T-helper 1 cell treated with Interleukin-12 subunit alpha and Interleukin-12 subunit beta and Interleukin-4 antibody, amounts not matched to agents 30 μg/mL and 1 μg/mL, for 36 hours (primary cell): ENCODE measurements around the gene ESRP2.
A peak's percentile ranks its signal among the peaks of the same experiment; 100 is the strongest.

Source experiments
- H3K27ac Mint-ChIP-seq: one replicate; pipeline ENCODE4 v1.8.0; 2021; ENCODE audit warnings: mild to moderate bottlenecking, mixed read lengths
- H3K27me3 Mint-ChIP-seq: one replicate; pipeline ENCODE4 v1.8.0; 2021; ENCODE audit warnings: low read depth, mixed read lengths
- H3K36me3 Mint-ChIP-seq: one replicate; pipeline ENCODE4 v1.8.0; 2021; ENCODE audit warnings: low read depth, mixed read lengths
- H3K4me1 Mint-ChIP-seq: one replicate; pipeline ENCODE4 v1.8.0; 2021; ENCODE audit warnings: low read depth, mixed read lengths
- H3K4me3 Mint-ChIP-seq: one replicate; pipeline ENCODE4 v1.8.0; 2021; ENCODE audit warnings: mild to moderate bottlenecking, moderate library complexity, mixed read lengths
- H3K9me3 Mint-ChIP-seq: one replicate; pipeline ENCODE4 v1.8.0; 2021; ENCODE audit warnings: mixed read lengths

The ESRP2 gene

GRCh38 chr16:68251832-68252231, 15.9 kb upstream of the ESRP2 start:
- H3K27me3 Mint-ChIP-seq, result no peaks in the 10 kb centered on the region
- H3K4me1 Mint-ChIP-seq, result peaks cover 1% of the 10 kb centered on the region
- H3K9me3 Mint-ChIP-seq, result no peaks in the 10 kb centered on the region
- H3K36me3 Mint-ChIP-seq, result peaks cover 9% of the 10 kb centered on the region
- H3K4me3 Mint-ChIP-seq, result no peak overlapping the region
- no peak overlapping the region for H3K27ac Mint-ChIP-seq

- Mint-ChIP-seq H3K9me3 (no peaks in the 10 kb centered on the region), H3K4me1 (peaks cover 7% of the 10 kb centered on the region), H3K27ac (no peak overlapping the region), H3K36me3 (peaks cover 9% of the 10 kb centered on the region), H3K27me3 (no peaks in the 10 kb centered on the region), H3K4me3 (no peak overlapping the region)
Observed at GRCh38 chr16:68250951-68251350, 15.0 kb upstream of the ESRP2 start.

- H3K27ac Mint-ChIP-seq, result no peak overlapping the region
- H3K4me3 Mint-ChIP-seq, result no peak overlapping the region
- peaks cover 17% of the 10 kb centered on the region for H3K4me1 Mint-ChIP-seq
- H3K9me3 Mint-ChIP-seq, result no peaks in the 10 kb centered on the region
- peaks cover 9% of the 10 kb centered on the region for H3K36me3 Mint-ChIP-seq
- H3K27me3 Mint-ChIP-seq, result peaks cover 3% of the 10 kb centered on the region
Observed at GRCh38 chr16:68249371-68249770, 13.4 kb upstream of the ESRP2 start.

- Mint-ChIP-seq H3K27me3 (peaks cover 3% of the 10 kb centered on the region), H3K36me3 (peaks cover 7% of the 10 kb centered on the region), H3K4me3 (no peak overlapping the region), H3K27ac (no peak overlapping the region), H3K9me3 (no peaks in the 10 kb centered on the region), H3K4me1 (peaks cover 17% of the 10 kb centered on the region)
Observed at GRCh38 chr16:68247932-68248331, 12.0 kb upstream of the ESRP2 start.

GRCh38 chr16:68247400-68247799, 11.5 kb upstream of the ESRP2 start:
- H3K4me1 Mint-ChIP-seq, result peaks cover 17% of the 10 kb centered on the region
- H3K36me3 Mint-ChIP-seq, result peaks cover 7% of the 10 kb centered on the region
- H3K27me3 Mint-ChIP-seq, result peaks cover 3% of the 10 kb centered on the region
- H3K9me3 Mint-ChIP-seq, result no peaks in the 10 kb centered on the region
- H3K27ac Mint-ChIP-seq, result no peak overlapping the region
- H3K4me3 Mint-ChIP-seq, result no peak overlapping the region

- Mint-ChIP-seq H3K9me3 (no peaks in the 10 kb centered on the region), H3K36me3 (peaks cover 7% of the 10 kb centered on the region), H3K27ac (peak overlapping the region; percentile 69), H3K27me3 (peaks cover 3% of the 10 kb centered on the region), H3K4me1 (peaks cover 17% of the 10 kb centered on the region), H3K4me3 (no peak overlapping the region)
Observed at GRCh38 chr16:68246666-68247065, 10.7 kb upstream of the ESRP2 start.

GRCh38 chr16:68246121-68246520, 10.2 kb upstream of the ESRP2 start:
- Mint-ChIP-seq H3K4me1 (peaks cover 17% of the 10 kb centered on the region), H3K36me3 (peaks cover 7% of the 10 kb centered on the region), H3K4me3 (peak overlapping the region; percentile 100), H3K27me3 (peaks cover 3% of the 10 kb centered on the region), H3K27ac (peak overlapping the region; percentile 80), H3K9me3 (no peaks in the 10 kb centered on the region)

GRCh38 chr16:68244903-68245853, 9.3 kb upstream of the ESRP2 start, which contains the start of gene PLA2G15:
PLA2G15 (plus strand) TSS chr16:68245373; CDS start chr16:68245427, 54 bp downstream.
- Mint-ChIP-seq H3K4me1 (peaks cover 17% of the 10 kb centered on the region), H3K4me3 (peak within 1 kb of the TSS; percentile 100), H3K27ac (peak within 1 kb of the TSS; percentile 81), H3K27me3 (peaks cover 3% of the 10 kb centered on the region), H3K9me3 (no peaks in the 10 kb centered on the region), H3K36me3 (peaks cover 3% of the 10 kb centered on the region)

- H3K4me1 Mint-ChIP-seq, result peaks cover 17% of the 10 kb centered on the region
- peak overlapping the region; percentile 100 for H3K4me3 Mint-ChIP-seq
- H3K36me3 Mint-ChIP-seq, result peaks cover 2% of the 10 kb centered on the region
- H3K27ac Mint-ChIP-seq, result peak overlapping the region; percentile 81
- peaks cover 3% of the 10 kb centered on the region for H3K27me3 Mint-ChIP-seq
- no peaks in the 10 kb centered on the region for H3K9me3 Mint-ChIP-seq
Observed at GRCh38 chr16:68244481-68244902, 8.6 kb upstream of the ESRP2 start.

GRCh38 chr16:68242926-68243858, 7.3 kb upstream of the ESRP2 start:
- H3K4me1 Mint-ChIP-seq, result peaks cover 19% of the 10 kb centered on the region
- H3K27ac Mint-ChIP-seq, result no peak overlapping the region
- peaks cover 2% of the 10 kb centered on the region for H3K36me3 Mint-ChIP-seq

GRCh38 chr16:68242085-68242484, 6.2 kb upstream of the ESRP2 start:
- peaks cover 7% of the 10 kb centered on the region for H3K27me3 Mint-ChIP-seq
- peaks cover 2% of the 10 kb centered on the region for H3K36me3 Mint-ChIP-seq
- H3K9me3 Mint-ChIP-seq, result no peaks in the 10 kb centered on the region
- no peak overlapping the region for H3K4me3 Mint-ChIP-seq
- no peak overlapping the region for H3K27ac Mint-ChIP-seq
- H3K4me1 Mint-ChIP-seq, result peaks cover 25% of the 10 kb centered on the region

More at GRCh38 chr16:68242926-68243858, 7.3 kb upstream of the ESRP2 start:
- Mint-ChIP-seq H3K4me3 (peak overlapping the region; percentile 34), H3K27me3 (peaks cover 3% of the 10 kb centered on the region), H3K9me3 (no peaks in the 10 kb centered on the region)

GRCh38 chr16:68238029-68238345, 2.1 kb upstream of the ESRP2 start:
- H3K9me3 Mint-ChIP-seq, result no peaks in the 10 kb centered on the region
- peak overlapping the region; percentile 73 for H3K27ac Mint-ChIP-seq
- H3K36me3 Mint-ChIP-seq, result peaks cover 4% of the 10 kb centered on the region
- peaks cover 25% of the 10 kb centered on the region for H3K4me1 Mint-ChIP-seq
- H3K4me3 Mint-ChIP-seq, result peak overlapping the region; percentile 94
- peaks cover 4% of the 10 kb centered on the region for H3K27me3 Mint-ChIP-seq

GRCh38 chr16:68237243-68238028, 1.5 kb upstream of the ESRP2 start:
- Mint-ChIP-seq H3K4me1 (peaks cover 26% of the 10 kb centered on the region), H3K9me3 (no peaks in the 10 kb centered on the region), H3K27me3 (peaks cover 4% of the 10 kb centered on the region), H3K4me3 (peak overlapping the region; percentile 94), H3K36me3 (peaks cover 4% of the 10 kb centered on the region), H3K27ac (peak overlapping the region; percentile 73)

GRCh38 chr16:68236826-68237242, 907 bp upstream of the ESRP2 start:
- H3K27me3 Mint-ChIP-seq, result peaks cover 4% of the 10 kb centered on the region
- H3K36me3 Mint-ChIP-seq, result peaks cover 4% of the 10 kb centered on the region
- H3K4me3 Mint-ChIP-seq, result peak overlapping the region; percentile 94
- H3K9me3 Mint-ChIP-seq, result no peaks in the 10 kb centered on the region
- H3K4me1 Mint-ChIP-seq, result peaks cover 26% of the 10 kb centered on the region
- no peak overlapping the region for H3K27ac Mint-ChIP-seq
